Measurements from ENCODE around the gene MAGI1.

DNA sequence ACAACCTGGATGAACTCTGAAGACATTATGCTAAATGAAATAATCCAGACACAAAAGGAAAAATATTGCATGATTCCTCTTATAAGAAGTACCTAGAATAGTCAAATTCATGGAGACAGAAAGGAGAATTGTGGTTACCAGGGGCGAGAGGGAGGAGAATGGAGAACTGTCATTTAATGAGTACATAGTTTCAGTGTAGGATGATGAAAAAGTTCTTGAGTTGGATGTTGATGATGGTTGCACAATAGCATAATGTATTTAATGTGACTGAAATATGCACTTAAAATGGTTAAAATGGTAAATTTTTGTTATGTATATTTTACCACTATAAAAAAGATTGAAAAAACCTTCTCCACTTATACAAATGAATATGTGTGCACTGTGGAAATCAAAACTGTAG, 469.6 kb downstream of the MAGI1 start:
- TF ChIP-seq CTCF (IDR thresholded peaks at IDR 0.05) (no peak), POLR2AphosphoS5 (IDR thresholded peaks at IDR 0.05) (no peak), EP300 (IDR thresholded peaks at IDR 0.05) (no peak), POLR2A (IDR thresholded peaks at IDR 0.05) (no peak)
